ENCODE data around the gene GLP1R.

GLP1R gene

GRCh38 chr6:39049575-39050283 lies 1.1 kb downstream of the GLP1R start:
- Histone ChIP-seq H3K4me2 (ENCODE audit: insufficient read depth, low read length, poor library complexity, severe bottlenecking) (peak overlapping the region; percentile 93), H3K4me1 (ENCODE audit: control insufficient read depth in 2 of 2, insufficient read depth in 1 of 2, low read depth in 1 of 2, low read length in 2 of 2) (peaks cover 0 to 8% of the 10 kb centered on the region in 2 donors), H3K27ac (replicated peaks; ENCODE audit: low read length) (no peak overlapping the region), H3K4me3 (ENCODE audit: low read length in 2 of 2) (no peak overlapping the region), H2AK5ac (ENCODE audit: low read depth, low read length) (peak overlapping the region; percentile 70), H3K14ac (ENCODE audit: low read length) (no peak overlapping the region), H3K9ac (ENCODE audit: low read depth, low read length, poor library complexity) (no peak overlapping the region), H3K36me3 (replicated peaks in 1 of 2; ENCODE audit: control insufficient read depth in 2 of 2, insufficient read depth in 2 of 2, low read length in 2 of 2) (no peaks in the 10 kb centered on the region), H3K27me3 (ENCODE audit: control insufficient read depth in 3 of 3, insufficient read depth in 3 of 3, low read depth in 1 of 3, low read length in 3 of 3) (peaks cover 2 to 82% (median 22%) of the 10 kb centered on the region in 3 experiments), H3K23ac (ENCODE audit: low read depth, low read length, poor library complexity) (peak overlapping the region; percentile 92), H2BK120ac (ENCODE audit: low read depth, low read length) (no peak overlapping the region), H3K18ac (ENCODE audit: low read length) (peak overlapping the region; percentile 18), H3K79me1 (ENCODE audit: low read depth, low read length) (no peaks in the 10 kb centered on the region), H2BK15ac (ENCODE audit: low read length) (peak overlapping the region; percentile 77), H2BK5ac (ENCODE audit: low read length) (no peak overlapping the region), H4K91ac (ENCODE audit: low read depth, low read length, poor library complexity) (no peak overlapping the region), H2BK12ac (ENCODE audit: low read length) (peak overlapping the region; percentile 18), H3K9me3 (replicated peaks in 1 of 2; ENCODE audit: control insufficient read depth in 2 of 2, insufficient read depth in 1 of 2, low read depth in 1 of 2, low read length in 2 of 2) (no peaks in the 10 kb centered on the region), H2AFZ (ENCODE audit: low read length) (no peak overlapping the region), H4K8ac (ENCODE audit: low read depth, low read length) (no peak overlapping the region), H3K4ac (ENCODE audit: low read length) (no peak overlapping the region)
- no peak for DNase-seq (ENCODE audit: low spot score)
- no CpG with 5 or more reads among the region's 9 CpGs for WGBS, 2 donors (ENCODE audit: extremely low coverage in 2 of 2, insufficient read length in 2 of 2, insufficient replicate concordance in 1 of 2)

GRCh38 chr6:39050453-39051112 lies 2.0 kb downstream of the GLP1R start:
- H3K4me3 ChIP-seq (ENCODE audit: low read length in 2 of 2), result no peak overlapping the region
- no peak overlapping the region for H3K27ac ChIP-seq (replicated peaks; ENCODE audit: low read length)
- peaks cover 0 to 8% of the 10 kb centered on the region in 2 donors for H3K4me1 ChIP-seq (ENCODE audit: control insufficient read depth in 2 of 2, insufficient read depth in 1 of 2, low read depth in 1 of 2, low read length in 2 of 2)
- peaks cover 2 to 85% (median 22%) of the 10 kb centered on the region in 3 experiments for H3K27me3 ChIP-seq (ENCODE audit: control insufficient read depth in 3 of 3, insufficient read depth in 3 of 3, low read depth in 1 of 3, low read length in 3 of 3)
- H3K23ac ChIP-seq (ENCODE audit: low read depth, low read length, poor library complexity), result no peak overlapping the region
- H2BK15ac ChIP-seq (ENCODE audit: low read length), result no peak overlapping the region
- no peak overlapping the region for H3K4me2 ChIP-seq (ENCODE audit: insufficient read depth, low read length, poor library complexity, severe bottlenecking)
- no peak overlapping the region for H4K8ac ChIP-seq (ENCODE audit: low read depth, low read length)
- H3K4ac ChIP-seq (ENCODE audit: low read length), result no peak overlapping the region
- no peak overlapping the region for H2AFZ ChIP-seq (ENCODE audit: low read length)
- H3K14ac ChIP-seq (ENCODE audit: low read length), result no peak overlapping the region
- no peak overlapping the region for H2BK12ac ChIP-seq (ENCODE audit: low read length)
- H3K18ac ChIP-seq (ENCODE audit: low read length), result no peak overlapping the region
- H3K9me3 ChIP-seq (replicated peaks in 1 of 2; ENCODE audit: control insufficient read depth in 2 of 2, insufficient read depth in 1 of 2, low read depth in 1 of 2, low read length in 2 of 2), result no peaks in the 10 kb centered on the region
- no peak overlapping the region for H2AK5ac ChIP-seq (ENCODE audit: low read depth, low read length)
- no peaks in the 10 kb centered on the region for H3K79me1 ChIP-seq (ENCODE audit: low read depth, low read length)
- no peak overlapping the region for H2BK120ac ChIP-seq (ENCODE audit: low read depth, low read length)
- H4K91ac ChIP-seq (ENCODE audit: low read depth, low read length, poor library complexity), result no peak overlapping the region
- DNase-seq (ENCODE audit: low spot score), result no peak
- H3K9ac ChIP-seq (ENCODE audit: low read depth, low read length, poor library complexity), result no peak overlapping the region
- no peak overlapping the region for H2BK5ac ChIP-seq (ENCODE audit: low read length)
- no peaks in the 10 kb centered on the region for H3K36me3 ChIP-seq (replicated peaks in 1 of 2; ENCODE audit: control insufficient read depth in 2 of 2, insufficient read depth in 2 of 2, low read length in 2 of 2)
- WGBS, 2 donors (ENCODE audit: extremely low coverage in 2 of 2, insufficient read length in 2 of 2, insufficient replicate concordance in 1 of 2), result no CpG with 5 or more reads among the region's 5 CpGs

GRCh38 chr6:39051399-39052122 lies 3.0 kb downstream of the GLP1R start:
- H2BK120ac ChIP-seq (ENCODE audit: low read depth, low read length), result no peak overlapping the region
- no peak overlapping the region for H3K18ac ChIP-seq (ENCODE audit: low read length)
- H3K4me1 ChIP-seq (ENCODE audit: control insufficient read depth in 2 of 2, insufficient read depth in 1 of 2, low read depth in 1 of 2, low read length in 2 of 2), result peaks cover 0 to 8% of the 10 kb centered on the region in 2 donors
- H2BK12ac ChIP-seq (ENCODE audit: low read length), result no peak overlapping the region
- no peak for DNase-seq (ENCODE audit: low spot score)
- peaks cover 2 to 88% (median 22%) of the 10 kb centered on the region in 3 experiments for H3K27me3 ChIP-seq (ENCODE audit: control insufficient read depth in 3 of 3, insufficient read depth in 3 of 3, low read depth in 1 of 3, low read length in 3 of 3)
- H3K36me3 ChIP-seq (replicated peaks in 1 of 2; ENCODE audit: control insufficient read depth in 2 of 2, insufficient read depth in 2 of 2, low read length in 2 of 2), result no peaks in the 10 kb centered on the region
- WGBS, 2 donors (ENCODE audit: extremely low coverage in 2 of 2, insufficient read length in 2 of 2, insufficient replicate concordance in 1 of 2), result no CpG with 5 or more reads among the region's 4 CpGs
- H4K91ac ChIP-seq (ENCODE audit: low read depth, low read length, poor library complexity), result no peak overlapping the region
- H3K4me3 ChIP-seq (ENCODE audit: low read length in 2 of 2), result peak overlapping the region in 1 of 2 donors; percentile 43
- H4K8ac ChIP-seq (ENCODE audit: low read depth, low read length), result no peak overlapping the region
- H3K23ac ChIP-seq (ENCODE audit: low read depth, low read length, poor library complexity), result no peak overlapping the region
- no peak overlapping the region for H3K14ac ChIP-seq (ENCODE audit: low read length)
- no peak overlapping the region for H3K9ac ChIP-seq (ENCODE audit: low read depth, low read length, poor library complexity)
- H2BK15ac ChIP-seq (ENCODE audit: low read length), result no peak overlapping the region
- no peak overlapping the region for H2AFZ ChIP-seq (ENCODE audit: low read length)
- no peak overlapping the region for H2BK5ac ChIP-seq (ENCODE audit: low read length)
- no peak overlapping the region for H3K4me2 ChIP-seq (ENCODE audit: insufficient read depth, low read length, poor library complexity, severe bottlenecking)
- H2AK5ac ChIP-seq (ENCODE audit: low read depth, low read length), result no peak overlapping the region
- H3K27ac ChIP-seq (replicated peaks; ENCODE audit: low read length), result no peak overlapping the region
- no peak overlapping the region for H3K4ac ChIP-seq (ENCODE audit: low read length)
- no peaks in the 10 kb centered on the region for H3K79me1 ChIP-seq (ENCODE audit: low read depth, low read length)
- no peaks in the 10 kb centered on the region for H3K9me3 ChIP-seq (replicated peaks in 1 of 2; ENCODE audit: control insufficient read depth in 2 of 2, insufficient read depth in 1 of 2, low read depth in 1 of 2, low read length in 2 of 2)
